H1 (cell line): Measurements from ENCODE around the gene PODN. TPM values are rescaled to one million over a fixed set of nuclear protein-coding genes. Genes with fewer than 3 reads are reported as not detected.

ENCODE experiments used
- CHD7 ChIP-seq: fragments of 300-600 bp; sonication (generic); IDR thresholded peaks from 2 replicates; pipeline ENCODE4 v1.7.1; 2012; ENCODE audit warnings: low read length, moderate library complexity, mild to moderate bottlenecking, inconsistent platforms; ENCODE audit not compliant: insufficient replicate concordance
- SUZ12 ChIP-seq: fragments of 200-600 bp; sonication (generic); IDR thresholded peaks from 2 replicates; pipeline ENCODE4 v1.6.1; 2012; ENCODE audit warnings: mild to moderate bottlenecking, inconsistent platforms, low read length, moderate library complexity, mixed read lengths
- polyA plus RNA-seq, 7 experiments: library from polyadenylated mRNA; depleted of rRNA in 3 of 7; stranded (reverse) in 5 of 7; unstranded in 2 of 7; fragments of >200 nt in 5 of 7; fragments of 200-250 nt in 2 of 7; gene quantifications; 1 replicate in 5 of 7; 2 replicates in 1 of 7; 4 replicates in 1 of 7; pipeline versions ENCODE4 v1.2.1 to v1.2.3, GENCODE V29; 2011 to 2013; ENCODE audit warnings: missing spikeins in 2 of 7, mixed read lengths in 2 of 7
- total RNA-seq: library from RNA; stranded (reverse); fragmentation: NEBNext Ultra II Directional; extraction: Animal tissue kit (Norgen Biotek cat#: 25700); gene quantifications from 2 replicates; pipeline ENCODE4 v1.2.1, GENCODE V29; 2021

PODN gene
- total and polyA plus RNA-seq, 2 of the 8 experiments (the other 6 are each of a cell fraction or from before 2014, with no cell fraction given), result 0.11 to 0.17 TPM

GRCh38 chr1:53078333-53079101, 16.5 kb downstream of the PODN start (continued):
- TF ChIP-seq CHD7 (no peak), SUZ12 (no peak)
